ENCODE data around the gene CYTL1.

DNA sequence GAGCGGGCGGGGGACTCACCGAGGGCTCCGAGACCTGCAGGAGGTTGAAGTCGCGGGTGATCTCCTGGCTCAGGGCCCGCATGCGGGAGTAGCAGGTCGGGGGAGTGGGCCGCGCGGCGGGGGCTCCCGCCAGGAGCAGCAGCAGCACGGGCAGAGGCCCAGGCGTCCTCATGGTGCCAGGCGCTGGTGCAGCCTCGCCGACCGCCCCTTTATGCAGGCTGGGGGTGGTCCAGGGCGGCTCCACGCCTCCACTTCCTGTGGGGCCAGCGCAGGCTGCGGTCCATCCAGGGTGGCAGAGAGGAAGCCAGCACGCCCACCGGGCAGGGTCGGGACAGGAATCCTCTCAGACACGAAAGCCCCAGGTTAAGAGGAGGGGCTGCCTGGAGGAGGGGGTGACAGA, at the start of gene CYTL1:
- TF ChIP-seq, protein P1, sequence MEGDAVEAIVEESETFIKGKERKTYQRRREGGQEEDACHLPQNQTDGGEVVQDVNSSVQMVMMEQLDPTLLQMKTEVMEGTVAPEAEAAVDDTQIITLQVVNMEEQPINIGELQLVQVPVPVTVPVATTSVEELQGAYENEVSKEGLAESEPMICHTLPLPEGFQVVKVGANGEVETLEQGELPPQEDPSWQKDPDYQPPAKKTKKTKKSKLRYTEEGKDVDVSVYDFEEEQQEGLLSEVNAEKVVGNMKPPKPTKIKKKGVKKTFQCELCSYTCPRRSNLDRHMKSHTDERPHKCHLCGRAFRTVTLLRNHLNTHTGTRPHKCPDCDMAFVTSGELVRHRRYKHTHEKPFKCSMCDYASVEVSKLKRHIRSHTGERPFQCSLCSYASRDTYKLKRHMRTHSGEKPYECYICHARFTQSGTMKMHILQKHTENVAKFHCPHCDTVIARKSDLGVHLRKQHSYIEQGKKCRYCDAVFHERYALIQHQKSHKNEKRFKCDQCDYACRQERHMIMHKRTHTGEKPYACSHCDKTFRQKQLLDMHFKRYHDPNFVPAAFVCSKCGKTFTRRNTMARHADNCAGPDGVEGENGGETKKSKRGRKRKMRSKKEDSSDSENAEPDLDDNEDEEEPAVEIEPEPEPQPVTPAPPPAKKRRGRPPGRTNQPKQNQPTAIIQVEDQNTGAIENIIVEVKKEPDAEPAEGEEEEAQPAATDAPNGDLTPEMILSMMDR (IDR thresholded peaks at IDR 0.05 in 2 of 3, conservative IDR thresholded peaks at IDR 0.05 in 1 of 3; ENCODE audit: insufficient read depth in 2 of 3, low read depth in 1 of 3, low read length in 3 of 3): no peak
- no peak for TF ChIP-seq CREM (IDR thresholded peaks at IDR 0.05; ENCODE audit: low read depth)
- TF ChIP-seq ELF4 (CRISPR knock-in tag; IDR thresholded peaks at IDR 0.05): no peak
- no peak for TF ChIP-seq KLF16 (IDR thresholded peaks at IDR 0.05)
- TF ChIP-seq ZNF384 (IDR thresholded peaks at IDR 0.05; ENCODE audit: low read depth, low read length): no peak
- TF ChIP-seq SETDB1 (IDR thresholded peaks at IDR 0.05; ENCODE audit: low read length): no peak
- no peak for TF ChIP-seq CHCHD3 (CRISPR knock-in tag; IDR thresholded peaks at IDR 0.05)
- no peak for TF ChIP-seq SAFB2 (IDR thresholded peaks at IDR 0.05; ENCODE audit: borderline replicate concordance, low read depth, low read length, severe bottlenecking)
- TF ChIP-seq EHMT2 (IDR thresholded peaks at IDR 0.05): no peak
